HEK293 (cell line): Measurements from ENCODE around the gene TMC3.

Source experiments
- CTCF ChIA-PET: fragments of 350-600 bp; formaldehyde crosslinking; extraction: SDS; loops from one replicate; lab custom pipeline; 2021; ENCODE audit warnings: antibody characterized with exemption; lab: Yijun Ruan, JAX
- POLR2A ChIA-PET: fragments of 300-600 bp; formaldehyde crosslinking; extraction: SDS; loops from one replicate; lab custom pipeline; 2020; ENCODE audit warnings: antibody characterized with exemption, inconsistent platforms; lab: Yijun Ruan, JAX
- H3K27ac ChIP-seq: fragments of 200-500 bp; sonication (Bioruptor generic); 2 replicates; pipeline ENCODE4 v1.5.1; 2014; ENCODE audit warnings: low read depth, low read length, control low read depth, inconsistent platforms; ENCODE audit errors: extremely low read depth
- H3K36me3 ChIP-seq, 2 experiments: fragments of 200-500 bp in 1 of 2; sonication (Bioruptor generic) in 1 of 2; 1 replicate in 1 of 2; 2 replicates in 1 of 2; pipeline ENCODE4 v1.5.1; 2014 to 2017; ENCODE audit warnings: inconsistent platforms in 2 of 2, low read length in 2 of 2; ENCODE audit not compliant: control insufficient read depth in 2 of 2, insufficient read depth in 1 of 2
- H3K4me1 ChIP-seq: fragments of 200-500 bp; sonication (Bioruptor generic); 2 replicates; pipeline ENCODE4 v1.5.1; 2014; ENCODE audit warnings: mild to moderate bottlenecking, low read length, inconsistent platforms; ENCODE audit not compliant: control insufficient read depth, insufficient read depth
- H3K4me3 ChIP-seq: 2 replicates; pipeline ENCODE4 v1.5.1; 2011; ENCODE audit warnings: low read depth, mild to moderate bottlenecking, control low read depth, low read length, moderate library complexity
- H3K9me3 ChIP-seq: fragments of 200-500 bp; sonication (Bioruptor generic); 2 replicates; pipeline ENCODE4 v1.5.1; 2014; ENCODE audit warnings: low read depth, low read length, inconsistent platforms; ENCODE audit not compliant: control insufficient read depth, insufficient read depth
- AEBP2 ChIP-seq: fragments of 450-650 bp; formaldehyde crosslinking; IDR thresholded peaks from 2 replicates; pipeline ENCODE4 v1.5.1; 2016; ENCODE audit warnings: missing biosample characterization, missing genetic modification characterization, borderline replicate concordance
- BCL11B ChIP-seq: fragments of 450-650 bp; formaldehyde crosslinking; IDR thresholded peaks from 2 replicates; pipeline ENCODE4 v1.5.1; 2016; ENCODE audit warnings: low read depth, missing biosample characterization, missing genetic modification characterization
- GLIS1 ChIP-seq: fragments of 450-650 bp; formaldehyde crosslinking; IDR thresholded peaks from 2 replicates; pipeline ENCODE4 v1.5.1; 2016; ENCODE audit warnings: missing biosample characterization, missing genetic modification characterization
- HOXC10 ChIP-seq: sonication (generic); formaldehyde crosslinking; IDR thresholded peaks from 2 replicates; pipeline ENCODE4 v1.8.1; 2023; ENCODE audit warnings: mild to moderate bottlenecking, missing genetic modification reagents
- KLF16 ChIP-seq: fragments of 450-650 bp; formaldehyde crosslinking; IDR thresholded peaks from 2 replicates; pipeline ENCODE4 v1.5.1; 2017; ENCODE audit warnings: missing biosample characterization, missing genetic modification characterization
- KLF8 ChIP-seq: fragments of 450-650 bp; formaldehyde crosslinking; IDR thresholded peaks from 2 replicates; pipeline ENCODE4 v1.5.1; 2016; ENCODE audit warnings: missing biosample characterization, missing genetic modification characterization
- SALL2 ChIP-seq: fragments of 450-650 bp; formaldehyde crosslinking; IDR thresholded peaks from 2 replicates; pipeline ENCODE4 v1.5.0; 2017; ENCODE audit warnings: missing biosample characterization, mild to moderate bottlenecking, missing genetic modification characterization, borderline replicate concordance
- TRIM28 ChIP-seq: IDR thresholded peaks from 2 replicates; pipeline ENCODE4 v1.6.1; 2011; ENCODE audit warnings: low read length, control low read depth, borderline replicate concordance
- ZNF140 ChIP-seq: fragments of 450-650 bp; formaldehyde crosslinking; IDR thresholded peaks from 2 replicates; pipeline ENCODE4 v1.5.1; 2016; ENCODE audit warnings: missing biosample characterization, missing genetic modification characterization
- ZNF169 ChIP-seq: fragments of 450-650 bp; formaldehyde crosslinking; IDR thresholded peaks from 2 replicates; pipeline ENCODE4 v1.5.1; 2016; ENCODE audit warnings: missing biosample characterization, missing genetic modification characterization
- ZNF184 ChIP-seq: fragments of 450-650 bp; IDR thresholded peaks from 2 replicates; pipeline ENCODE4 v1.5.1; 2018; ENCODE audit warnings: missing biosample characterization, mild to moderate bottlenecking, missing genetic modification characterization
- ZNF223 ChIP-seq: fragments of 450-650 bp; formaldehyde crosslinking; IDR thresholded peaks from 2 replicates; pipeline ENCODE4 v1.5.1; 2016; ENCODE audit warnings: missing biosample characterization, missing genetic modification characterization
- ZNF239 ChIP-seq: fragments of 450-650 bp; formaldehyde crosslinking; IDR thresholded peaks from 2 replicates; pipeline ENCODE4 v1.5.1; 2016; ENCODE audit warnings: missing biosample characterization, missing genetic modification characterization
- ZNF274 ChIP-seq, 2 experiments: fragments of 200-500 bp in 1 of 2; fragments of 450-650 bp in 1 of 2; sonication (Bioruptor generic) in 1 of 2; formaldehyde crosslinking in 1 of 2; IDR thresholded peaks; 2 replicates each; pipeline versions ENCODE4 v1.5.1 to v1.6.1; 2014 to 2016; ENCODE audit warnings: borderline replicate concordance in 1 of 2, inconsistent platforms in 1 of 2, low read length in 1 of 2, missing biosample characterization in 1 of 2, missing genetic modification characterization in 1 of 2
- ZNF292 ChIP-seq: fragments of 450-650 bp; formaldehyde crosslinking; IDR thresholded peaks from 2 replicates; pipeline ENCODE4 v1.5.1; 2016; ENCODE audit warnings: low read depth, missing biosample characterization, missing genetic modification characterization, borderline replicate concordance
- ZNF529 ChIP-seq: fragments of 450-650 bp; formaldehyde crosslinking; IDR thresholded peaks from 2 replicates; pipeline ENCODE4 v1.5.1; 2017; ENCODE audit warnings: missing genetic modification characterization, missing biosample characterization; ENCODE audit not compliant: insufficient replicate concordance
- ZNF548 ChIP-seq: fragments of 450-650 bp; formaldehyde crosslinking; IDR thresholded peaks from 2 replicates; pipeline ENCODE4 v1.5.1; 2016; ENCODE audit warnings: missing biosample characterization, missing genetic modification characterization
- ZNF560 ChIP-seq: fragments of 450-650 bp; formaldehyde crosslinking; IDR thresholded peaks from 2 replicates; pipeline ENCODE4 v1.5.1; 2017; ENCODE audit warnings: missing biosample characterization, missing genetic modification characterization, borderline replicate concordance
- ZNF660 ChIP-seq: fragments of 450-650 bp; IDR thresholded peaks from 2 replicates; pipeline ENCODE4 v1.5.1; 2018; ENCODE audit warnings: missing biosample characterization, mild to moderate bottlenecking, missing genetic modification characterization
- ZNF664 ChIP-seq: fragments of 450-650 bp; formaldehyde crosslinking; IDR thresholded peaks from 2 replicates; pipeline ENCODE4 v1.5.1; 2016; ENCODE audit warnings: missing biosample characterization, missing genetic modification characterization
- ZNF704 ChIP-seq: fragments of 450-650 bp; formaldehyde crosslinking; IDR thresholded peaks from 2 replicates; pipeline ENCODE4 v1.5.1; 2016; ENCODE audit warnings: missing biosample characterization, missing genetic modification characterization
- ZNF707 ChIP-seq: fragments of 450-650 bp; formaldehyde crosslinking; IDR thresholded peaks from 2 replicates; pipeline ENCODE4 v1.5.1; 2016; ENCODE audit warnings: missing biosample characterization, missing genetic modification characterization
- TF ChIP-seq, protein P1 (sequence below): fragments of 450-650 bp; formaldehyde crosslinking; IDR thresholded peaks from 2 replicates; pipeline ENCODE4 v1.5.0; 2017; ENCODE audit warnings: missing biosample characterization, missing genetic modification characterization, borderline replicate concordance
- TF ChIP-seq, protein P2 (sequence below): fragments of 450-650 bp; formaldehyde crosslinking; IDR thresholded peaks from 2 replicates; pipeline ENCODE4 v1.5.1; 2016; ENCODE audit warnings: missing biosample characterization, missing genetic modification characterization
- TF ChIP-seq, protein P3 (sequence below): fragments of 450-650 bp; formaldehyde crosslinking; IDR thresholded peaks from 2 replicates; pipeline ENCODE4 v1.5.1; 2016; ENCODE audit warnings: missing biosample characterization, missing genetic modification characterization

Gene TMC3

DNA sequence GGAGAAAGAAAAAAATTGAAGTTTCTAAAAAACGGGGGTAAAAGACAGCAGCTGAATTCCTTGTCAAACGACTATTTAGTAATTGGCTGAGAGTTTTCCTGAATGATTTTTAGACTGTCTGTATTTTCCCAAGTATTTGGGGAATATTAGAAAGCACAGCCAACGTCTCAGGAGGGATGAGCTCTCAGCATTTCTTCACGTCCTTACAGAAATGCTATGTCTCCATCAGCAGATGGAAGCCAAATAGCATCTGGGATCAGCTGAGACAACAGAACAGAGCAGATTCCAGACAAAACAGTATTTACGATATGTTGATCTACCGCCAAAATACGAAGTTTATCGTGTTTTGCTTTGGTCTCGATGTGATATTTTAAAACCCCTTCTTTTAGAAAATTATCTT, 5.3 kb upstream of the TMC3 start:
- Histone ChIP-seq H3K27ac (no peak overlapping the region), H3K4me1 (no peaks in the 10 kb centered on the region), H3K4me3 (no peak overlapping the region), H3K36me3 (no peaks in the 10 kb centered on the region), H3K9me3 (no peaks in the 10 kb centered on the region)
- POLR2A ChIA-PET = no interaction called here
- CTCF ChIA-PET = interaction anchor here (0.9 to 1.6 kb wide), 3 partner anchors 21 to 113 kb away, joined by 4 to 6 read pairs (median 5); no protein-coding TSS in a partner anchor
- TF ChIP-seq ZNF274 (IDR thresholded peaks at IDR 0.05; ENCODE audit: low read length) (no peak), ZNF274 (tag by site-specific recombination; IDR thresholded peaks at IDR 0.05; ENCODE audit: borderline replicate concordance) (no peak), ZNF704 (tag by site-specific recombination) (no peak), ZNF140 (tag by site-specific recombination) (no peak), GLIS1 (tag by site-specific recombination) (no peak), ZNF529 (tag by site-specific recombination) (no peak), SALL2 (tag by site-specific recombination) (no peak)
- TF ChIP-seq, protein P1, sequence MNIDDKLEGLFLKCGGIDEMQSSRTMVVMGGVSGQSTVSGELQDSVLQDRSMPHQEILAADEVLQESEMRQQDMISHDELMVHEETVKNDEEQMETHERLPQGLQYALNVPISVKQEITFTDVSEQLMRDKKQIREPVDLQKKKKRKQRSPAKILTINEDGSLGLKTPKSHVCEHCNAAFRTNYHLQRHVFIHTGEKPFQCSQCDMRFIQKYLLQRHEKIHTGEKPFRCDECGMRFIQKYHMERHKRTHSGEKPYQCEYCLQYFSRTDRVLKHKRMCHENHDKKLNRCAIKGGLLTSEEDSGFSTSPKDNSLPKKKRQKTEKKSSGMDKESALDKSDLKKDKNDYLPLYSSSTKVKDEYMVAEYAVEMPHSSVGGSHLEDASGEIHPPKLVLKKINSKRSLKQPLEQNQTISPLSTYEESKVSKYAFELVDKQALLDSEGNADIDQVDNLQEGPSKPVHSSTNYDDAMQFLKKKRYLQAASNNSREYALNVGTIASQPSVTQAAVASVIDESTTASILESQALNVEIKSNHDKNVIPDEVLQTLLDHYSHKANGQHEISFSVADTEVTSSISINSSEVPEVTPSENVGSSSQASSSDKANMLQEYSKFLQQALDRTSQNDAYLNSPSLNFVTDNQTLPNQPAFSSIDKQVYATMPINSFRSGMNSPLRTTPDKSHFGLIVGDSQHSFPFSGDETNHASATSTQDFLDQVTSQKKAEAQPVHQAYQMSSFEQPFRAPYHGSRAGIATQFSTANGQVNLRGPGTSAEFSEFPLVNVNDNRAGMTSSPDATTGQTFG (tag by site-specific recombination) = no peak

GRCh38 chr15:81378443-81378842, 4.4 kb upstream of the TMC3 start:
- Histone ChIP-seq H3K9me3 (no peaks in the 10 kb centered on the region), H3K4me1 (no peaks in the 10 kb centered on the region), H3K4me3 (no peak overlapping the region), H3K27ac (no peak overlapping the region), H3K36me3 (no peaks in the 10 kb centered on the region)
- CTCF ChIA-PET = interaction anchor here (0.6 to 1.6 kb wide), 4 partner anchors 21 to 273 kb away, joined by 3 to 6 read pairs (median 4); no protein-coding TSS in a partner anchor
- POLR2A ChIA-PET = no interaction called here
- TF ChIP-seq KLF8 (tag by site-specific recombination) (no peak), TRIM28 (no peak), HOXC10 (no peak), ZNF223 (tag by site-specific recombination) (no peak), ZNF184 (tag by site-specific recombination) (no peak), ZNF707 (tag by site-specific recombination) (no peak), SALL2 (tag by site-specific recombination) (no peak), ZNF292 (tag by site-specific recombination) (no peak), ZNF239 (tag by site-specific recombination) (no peak), KLF16 (tag by site-specific recombination) (no peak), ZNF169 (tag by site-specific recombination) (no peak), ZNF660 (tag by site-specific recombination) (no peak), ZNF548 (tag by site-specific recombination) (no peak), ZNF664 (tag by site-specific recombination) (no peak), BCL11B (tag by site-specific recombination) (no peak), ZNF560 (tag by site-specific recombination) (no peak), AEBP2 (no peak)
- TF ChIP-seq, protein P2, sequence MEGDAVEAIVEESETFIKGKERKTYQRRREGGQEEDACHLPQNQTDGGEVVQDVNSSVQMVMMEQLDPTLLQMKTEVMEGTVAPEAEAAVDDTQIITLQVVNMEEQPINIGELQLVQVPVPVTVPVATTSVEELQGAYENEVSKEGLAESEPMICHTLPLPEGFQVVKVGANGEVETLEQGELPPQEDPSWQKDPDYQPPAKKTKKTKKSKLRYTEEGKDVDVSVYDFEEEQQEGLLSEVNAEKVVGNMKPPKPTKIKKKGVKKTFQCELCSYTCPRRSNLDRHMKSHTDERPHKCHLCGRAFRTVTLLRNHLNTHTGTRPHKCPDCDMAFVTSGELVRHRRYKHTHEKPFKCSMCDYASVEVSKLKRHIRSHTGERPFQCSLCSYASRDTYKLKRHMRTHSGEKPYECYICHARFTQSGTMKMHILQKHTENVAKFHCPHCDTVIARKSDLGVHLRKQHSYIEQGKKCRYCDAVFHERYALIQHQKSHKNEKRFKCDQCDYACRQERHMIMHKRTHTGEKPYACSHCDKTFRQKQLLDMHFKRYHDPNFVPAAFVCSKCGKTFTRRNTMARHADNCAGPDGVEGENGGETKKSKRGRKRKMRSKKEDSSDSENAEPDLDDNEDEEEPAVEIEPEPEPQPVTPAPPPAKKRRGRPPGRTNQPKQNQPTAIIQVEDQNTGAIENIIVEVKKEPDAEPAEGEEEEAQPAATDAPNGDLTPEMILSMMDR = no peak
- TF ChIP-seq, protein P3, sequence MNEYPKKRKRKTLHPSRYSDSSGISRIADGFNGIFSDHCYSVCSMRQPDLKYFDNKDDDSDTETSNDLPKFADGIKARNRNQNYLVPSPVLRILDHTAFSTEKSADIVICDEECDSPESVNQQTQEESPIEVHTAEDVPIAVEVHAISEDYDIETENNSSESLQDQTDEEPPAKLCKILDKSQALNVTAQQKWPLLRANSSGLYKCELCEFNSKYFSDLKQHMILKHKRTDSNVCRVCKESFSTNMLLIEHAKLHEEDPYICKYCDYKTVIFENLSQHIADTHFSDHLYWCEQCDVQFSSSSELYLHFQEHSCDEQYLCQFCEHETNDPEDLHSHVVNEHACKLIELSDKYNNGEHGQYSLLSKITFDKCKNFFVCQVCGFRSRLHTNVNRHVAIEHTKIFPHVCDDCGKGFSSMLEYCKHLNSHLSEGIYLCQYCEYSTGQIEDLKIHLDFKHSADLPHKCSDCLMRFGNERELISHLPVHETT = no peak
